GM12874 (cell line): ENCODE measurements around the gene TMEFF1.

Source experiments
- CTCF ChIP-seq: IDR thresholded peaks from 2 replicates; pipeline ENCODE4 v1.5.1; 2011; ENCODE audit warnings: low read depth, mild to moderate bottlenecking, control low read depth, low read length, moderate library complexity; ENCODE audit not compliant: insufficient read depth

Gene TMEFF1

GRCh38 chr9:100534401-100534800, 61.5 kb downstream of the TMEFF1 start:
- no peak for TF ChIP-seq CTCF

- TF ChIP-seq CTCF = no peak
Observed at GRCh38 chr9:100540327-100540726, 67.4 kb downstream of the TMEFF1 start.

GRCh38 chr9:100549048-100549447, 76.1 kb downstream of the TMEFF1 start:
- TF ChIP-seq CTCF = no peak

GRCh38 chr9:100554935-100555401, 82.0 kb downstream of the TMEFF1 start:
- no peak for TF ChIP-seq CTCF

- TF ChIP-seq CTCF = no peak
Observed at GRCh38 chr9:100555471-100555870, 82.5 kb downstream of the TMEFF1 start.

- no peak for TF ChIP-seq CTCF
Observed at GRCh38 chr9:100557053-100557452, 84.1 kb downstream of the TMEFF1 start.

GRCh38 chr9:100561256-100561655, 88.3 kb downstream of the TMEFF1 start:
- TF ChIP-seq CTCF = no peak

- TF ChIP-seq CTCF = no peak
Observed at GRCh38 chr9:100567856-100568255, 94.9 kb downstream of the TMEFF1 start.
